SK-N-SH treated with all-trans-retinoic acid at 6 μM for 48 hours (cell line): ENCODE measurements around the gene LRFN2.

Experiments used
- ATAC-seq: fragments of 200-7000 bp; cut with Tn5 transposase; 3 replicates; pipeline ENCODE4 v1.9.1; 2020; ENCODE audit warnings: mild to moderate bottlenecking, moderate library complexity
- ARNTL ChIP-seq: fragments of 450-650 bp; formaldehyde crosslinking; IDR thresholded peaks from 2 replicates; pipeline ENCODE4 v1.5.0; 2020; ENCODE audit warnings: low read depth, mild to moderate bottlenecking, moderate library complexity, borderline replicate concordance
- BACH2 ChIP-seq: fragments of 250-450 bp; sonication (Bioruptor Pico); IDR thresholded peaks from 2 replicates; pipeline ENCODE4 v1.9.0; 2021; ENCODE audit warnings: mild to moderate bottlenecking, borderline replicate concordance
- CREB5 ChIP-seq: fragments of 250-450 bp; sonication (Bioruptor Pico); IDR thresholded peaks from 2 replicates; pipeline ENCODE4 v1.5.1; 2020; ENCODE audit warnings: low read depth, mild to moderate bottlenecking, moderate library complexity
- CSDC2 ChIP-seq: fragments of 250-450 bp; sonication (Bioruptor Pico); IDR thresholded peaks from 2 replicates; pipeline ENCODE4 v1.5.0; 2020; ENCODE audit warnings: mild to moderate bottlenecking, moderate library complexity
- ESRRG ChIP-seq: fragments of 250-450 bp; sonication (Bioruptor Pico); IDR thresholded peaks from 2 replicates; pipeline ENCODE4 v1.6.1; 2021; ENCODE audit warnings: mild to moderate bottlenecking
- GLIS3 ChIP-seq: fragments of 250-450 bp; sonication (Bioruptor Pico); IDR thresholded peaks from 2 replicates; pipeline ENCODE4 v1.5.0; 2020; ENCODE audit warnings: mild to moderate bottlenecking, moderate library complexity
- ISL1 ChIP-seq: fragments of 250-450 bp; sonication (Bioruptor Pico); IDR thresholded peaks from 2 replicates; pipeline ENCODE4 v2.1.2; 2022; ENCODE audit warnings: mild to moderate bottlenecking, moderate library complexity
- OSR1 ChIP-seq: fragments of 250-450 bp; sonication (Bioruptor Pico); IDR thresholded peaks from 2 replicates; pipeline ENCODE4 v1.8.0; 2022; ENCODE audit warnings: moderate library complexity, mild to moderate bottlenecking, inconsistent platforms
- POU6F1 ChIP-seq: fragments of 250-450 bp; sonication (Bioruptor Pico); IDR thresholded peaks from 2 replicates; pipeline ENCODE4 v1.8.0; 2021; ENCODE audit warnings: low read depth, mild to moderate bottlenecking, moderate library complexity, borderline replicate concordance
- PPARA ChIP-seq: fragments of 250-450 bp; sonication (Bioruptor Pico); IDR thresholded peaks from 2 replicates; pipeline ENCODE4 v1.5.0; 2020; ENCODE audit warnings: mild to moderate bottlenecking, borderline replicate concordance
- RARB ChIP-seq: fragments of 250-450 bp; sonication (Bioruptor Pico); IDR thresholded peaks from 2 replicates; pipeline ENCODE4 v1.8.0; 2021; ENCODE audit warnings: mild to moderate bottlenecking, moderate library complexity
- TCF4 ChIP-seq: fragments of 250-450 bp; sonication (Bioruptor Pico); IDR thresholded peaks from 2 replicates; pipeline ENCODE4 v1.8.0; 2021; ENCODE audit warnings: mild to moderate bottlenecking, moderate library complexity, borderline replicate concordance
- TOX ChIP-seq: fragments of 250-450 bp; sonication (Bioruptor Pico); IDR thresholded peaks from 2 replicates; pipeline ENCODE4 v1.8.0; 2021; ENCODE audit warnings: mild to moderate bottlenecking, moderate library complexity, borderline replicate concordance
- TSHZ2 ChIP-seq: fragments of 250-450 bp; sonication (Bioruptor Pico); IDR thresholded peaks from 2 replicates; pipeline ENCODE4 v1.5.0; 2020; ENCODE audit warnings: mild to moderate bottlenecking, moderate library complexity
- ZC3H10 ChIP-seq: fragments of 250-450 bp; sonication (Bioruptor Pico); IDR thresholded peaks from 2 replicates; pipeline ENCODE4 v1.5.1; 2021; ENCODE audit warnings: mild to moderate bottlenecking, moderate library complexity
- ZFP3 ChIP-seq: fragments of 250-450 bp; sonication (Bioruptor Pico); IDR thresholded peaks from 2 replicates; pipeline ENCODE4 v1.5.0; 2020; ENCODE audit warnings: mild to moderate bottlenecking, moderate library complexity
- ZFP30 ChIP-seq: fragments of 450-650 bp; formaldehyde crosslinking; IDR thresholded peaks from 2 replicates; pipeline ENCODE4 v1.5.0; 2022; ENCODE audit warnings: mild to moderate bottlenecking, moderate library complexity
- ZNF565 ChIP-seq: fragments of 450-650 bp; formaldehyde crosslinking; conservative IDR thresholded peaks from 2 replicates; pipeline ENCODE4 v1.5.0; 2020; ENCODE audit warnings: low read depth, mild to moderate bottlenecking, moderate library complexity
- ZNF70 ChIP-seq: fragments of 450-650 bp; formaldehyde crosslinking; IDR thresholded peaks from 2 replicates; pipeline ENCODE4 v1.5.0; 2020; ENCODE audit warnings: mild to moderate bottlenecking, moderate library complexity
- ZNF8 ChIP-seq: fragments of 450-650 bp; formaldehyde crosslinking; IDR thresholded peaks from 2 replicates; pipeline ENCODE4 v1.5.0; 2020; ENCODE audit warnings: mild to moderate bottlenecking, moderate library complexity

The LRFN2 gene

DNA sequence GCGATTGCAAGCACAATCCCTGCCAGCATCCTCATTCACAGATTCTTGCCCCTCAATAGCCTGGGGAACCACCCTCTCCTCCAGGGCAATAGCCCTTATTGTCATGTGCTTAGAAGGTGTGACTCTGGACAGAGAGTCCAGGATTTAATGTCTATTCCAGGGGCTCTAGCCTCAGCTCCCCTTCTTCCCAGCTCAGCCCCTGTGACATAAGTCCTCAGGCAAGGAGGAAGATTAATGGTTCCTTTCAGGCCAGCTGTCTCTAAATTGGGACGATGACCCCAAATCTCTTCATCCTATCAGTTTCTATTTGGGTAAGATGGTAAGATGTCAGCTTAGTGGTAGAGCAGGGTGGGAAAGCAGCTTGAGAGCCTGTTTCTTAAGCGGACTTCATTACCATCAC lies 8.1 kb downstream of the LRFN2 start:
- no peak for ATAC-seq
- TF ChIP-seq TOX (CRISPR knock-in tag) = no peak

DNA sequence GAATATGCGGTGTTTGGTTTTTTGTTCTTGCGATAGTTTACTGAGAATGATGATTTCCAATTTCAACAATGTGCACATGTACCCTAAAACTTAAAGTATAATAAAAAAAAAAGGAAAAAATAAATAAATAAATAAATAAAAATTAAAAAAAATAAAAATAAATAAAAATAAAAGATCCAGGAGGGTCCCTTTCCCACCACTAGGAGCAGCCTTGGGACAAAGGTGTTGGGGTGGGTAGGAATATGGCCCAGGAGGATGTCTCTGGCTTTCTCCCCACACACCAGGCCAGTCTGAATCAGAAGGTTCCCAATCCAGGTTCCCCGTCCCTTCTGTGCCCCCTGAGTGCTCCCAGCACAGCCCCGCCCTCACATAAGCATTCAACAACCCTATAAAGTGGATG lies 9.5 kb downstream of the LRFN2 start:
- ATAC-seq = no peak
- TF ChIP-seq TOX (CRISPR knock-in tag) = no peak
- no peak for TF ChIP-seq TCF4
- TF ChIP-seq OSR1 (CRISPR knock-in tag) = no peak
- no peak for TF ChIP-seq BACH2
- TF ChIP-seq POU6F1 (CRISPR knock-in tag) = no peak
- TF ChIP-seq ZNF70 = no peak
- TF ChIP-seq RARB (CRISPR knock-in tag) = no peak
- no peak for TF ChIP-seq ZC3H10 (CRISPR knock-in tag)
- no peak for TF ChIP-seq ZNF8 (CRISPR knock-in tag)
- TF ChIP-seq ZFP30 = no peak
- no peak for TF ChIP-seq CSDC2 (CRISPR knock-in tag)
- TF ChIP-seq ESRRG = no peak
- TF ChIP-seq ZFP3 (CRISPR knock-in tag) = no peak
- TF ChIP-seq ZNF565 (CRISPR knock-in tag) = no peak
- TF ChIP-seq CREB5 (CRISPR knock-in tag) = no peak
- TF ChIP-seq TSHZ2 (CRISPR knock-in tag) = no peak
- no peak for TF ChIP-seq ISL1 (CRISPR knock-in tag)
- TF ChIP-seq PPARA (CRISPR knock-in tag) = no peak
- TF ChIP-seq, all 23 proteins: peak for 0

DNA sequence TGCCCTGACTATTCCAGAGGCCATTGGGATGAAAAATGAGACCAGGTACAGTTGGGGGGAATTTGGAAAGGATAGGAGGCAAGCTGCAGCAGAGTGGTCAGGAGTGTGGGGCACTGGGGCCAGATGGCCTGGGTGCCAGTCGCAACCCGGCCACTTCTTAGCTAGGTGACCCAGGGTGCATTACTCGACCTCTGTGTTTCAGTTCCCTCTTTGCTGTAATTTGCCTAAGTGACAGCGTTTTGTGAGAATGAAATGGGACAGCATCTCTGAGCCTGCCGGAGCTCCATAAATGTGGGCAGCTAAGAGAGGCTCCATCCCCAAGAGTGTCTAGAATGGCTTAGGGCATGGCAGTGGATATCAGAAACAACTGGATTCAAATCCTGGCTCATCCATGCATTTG lies 13.9 kb downstream of the LRFN2 start:
- ATAC-seq = no peak
- TF ChIP-seq ZFP30 (no peak), ZNF565 (CRISPR knock-in tag) (no peak), PPARA (CRISPR knock-in tag) (no peak), ISL1 (CRISPR knock-in tag) (no peak), CSDC2 (CRISPR knock-in tag) (no peak), TCF4 (no peak), RARB (CRISPR knock-in tag) (no peak), GLIS3 (CRISPR knock-in tag) (no peak), TSHZ2 (CRISPR knock-in tag) (no peak), TOX (CRISPR knock-in tag) (no peak), BACH2 (no peak), ZFP3 (CRISPR knock-in tag) (no peak), OSR1 (CRISPR knock-in tag) (no peak)

DNA sequence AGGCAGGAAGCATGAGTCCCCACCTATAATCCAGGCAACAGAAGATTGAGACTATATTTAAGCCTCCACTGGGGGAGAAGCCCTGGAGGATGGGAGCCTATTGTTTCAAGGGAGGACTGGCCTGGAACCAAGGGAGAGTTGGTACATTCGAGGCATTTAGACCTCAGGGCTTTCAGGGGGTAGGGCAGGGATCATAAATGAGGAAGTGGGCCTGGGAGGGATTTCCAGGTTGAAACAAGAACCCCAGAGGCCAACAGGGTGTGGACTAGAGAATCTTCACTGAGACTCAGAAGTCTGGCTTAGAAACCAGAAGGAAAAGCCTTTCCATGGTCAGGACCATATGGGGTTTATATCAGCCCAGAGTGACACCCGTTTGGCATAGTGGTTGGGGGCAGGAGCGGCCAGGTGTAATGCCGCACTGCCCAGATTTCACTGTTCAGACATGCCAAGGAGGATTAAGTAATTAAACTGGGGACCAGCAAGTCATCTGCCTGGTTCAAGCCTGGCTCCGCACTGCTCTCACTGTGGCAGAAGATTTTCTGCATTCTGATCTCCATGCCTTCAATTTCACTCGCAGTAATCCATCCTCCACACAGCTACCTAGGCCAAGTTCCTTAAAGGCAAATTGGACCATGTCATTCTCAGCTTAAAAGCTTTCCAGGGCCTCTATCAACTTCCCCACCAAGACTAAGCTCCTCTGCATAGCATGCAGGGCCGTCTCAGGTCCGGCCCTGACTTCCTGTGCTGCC lies 17.8 kb downstream of the LRFN2 start:
- no peak for ATAC-seq
- TF ChIP-seq ZNF70 = no peak
- TF ChIP-seq TOX (CRISPR knock-in tag) = no peak
- no peak for TF ChIP-seq ZNF565 (CRISPR knock-in tag)
- TF ChIP-seq CREB5 (CRISPR knock-in tag) = no peak
- no peak for TF ChIP-seq ZFP30
- TF ChIP-seq CSDC2 (CRISPR knock-in tag) = no peak
- no peak for TF ChIP-seq ZC3H10 (CRISPR knock-in tag)
- no peak for TF ChIP-seq ARNTL (CRISPR knock-in tag)
- TF ChIP-seq RARB (CRISPR knock-in tag) = no peak
